Activated CD4-positive, alpha-beta T cell treated with anti-CD3 and anti-CD28 coated beads, Interleukin-2, Interleukin-6, amounts not matched to agents 100 ng/mL and 50 ng/mL, durations not matched to agents 16 hours and 8 hours (primary cell): ENCODE results near the gene CEBPZ.
A peak's percentile ranks its signal among the peaks of the same experiment; 100 is the strongest.

Experiments
- DNase-seq: peaks from one replicate; pipeline ENCODE4 v3.0.0-alpha.2; 2020

Gene CEBPZ

DNA sequence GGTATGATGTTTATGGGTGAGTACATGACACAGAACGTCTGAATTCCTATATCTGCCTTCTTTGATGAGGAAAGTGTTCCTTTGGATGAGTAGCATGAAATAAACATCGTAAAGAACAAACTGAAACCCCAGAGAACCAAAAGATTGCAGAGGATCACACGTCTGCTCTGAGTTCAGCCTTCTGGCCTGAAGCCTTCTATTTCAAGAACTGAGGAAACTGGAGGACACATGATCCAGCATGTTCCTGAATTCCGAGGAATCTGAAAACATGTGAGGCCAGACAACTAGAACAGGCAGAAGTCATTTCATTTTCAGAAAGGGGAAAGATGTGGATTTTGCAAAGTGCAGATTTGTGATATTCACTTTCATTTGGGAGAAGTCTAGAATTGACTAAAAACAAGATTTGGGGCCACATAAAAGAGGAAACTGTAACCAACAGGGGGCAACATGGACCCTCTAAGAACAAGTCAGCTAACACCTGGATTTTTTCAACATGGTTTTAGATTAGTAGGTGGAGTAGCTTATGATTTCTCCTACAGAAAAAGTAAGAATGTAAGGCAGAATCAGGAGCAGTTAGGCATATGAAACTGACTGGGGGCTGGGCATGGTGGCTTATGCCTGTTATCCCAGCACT lies 51.3 kb downstream of the CEBPZ start:
- DNase-seq = no peak

DNA sequence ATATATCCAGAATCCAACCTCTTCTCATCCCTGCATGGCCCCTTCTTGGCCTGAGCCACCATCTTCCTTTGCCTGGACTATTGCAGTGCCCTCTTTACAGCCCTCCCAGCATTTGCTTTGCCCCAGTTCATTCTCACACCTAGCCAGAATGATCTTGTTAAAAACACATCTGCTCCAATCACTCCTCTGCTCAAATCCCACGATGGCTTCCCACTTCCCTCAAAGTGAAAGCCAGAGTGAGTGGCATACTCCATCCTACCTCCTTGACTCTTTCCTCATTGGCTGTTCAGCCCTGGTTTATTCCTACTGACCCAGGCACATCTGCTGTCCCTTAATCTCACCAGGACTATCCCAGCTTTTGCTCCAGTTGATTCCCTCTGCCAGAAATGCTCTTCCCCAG lies 57.7 kb downstream of the CEBPZ start:
- no peak for DNase-seq

DNA sequence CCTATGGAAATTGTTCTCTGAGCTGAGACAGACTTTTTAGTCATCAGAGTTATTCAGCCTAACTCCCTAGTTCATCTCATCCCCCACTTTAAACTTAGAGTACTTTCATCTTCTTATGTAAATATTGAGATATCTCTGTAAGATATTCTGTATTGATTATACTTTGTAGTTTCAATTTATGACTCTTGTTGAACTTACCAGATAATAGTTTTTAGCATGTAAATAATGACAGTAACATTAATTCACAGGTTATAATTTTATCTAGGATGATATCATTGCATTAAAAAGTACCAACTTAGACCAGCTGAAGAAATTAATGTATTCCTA lies 59.8 kb downstream of the CEBPZ start:
- DNase-seq = no peak

DNA sequence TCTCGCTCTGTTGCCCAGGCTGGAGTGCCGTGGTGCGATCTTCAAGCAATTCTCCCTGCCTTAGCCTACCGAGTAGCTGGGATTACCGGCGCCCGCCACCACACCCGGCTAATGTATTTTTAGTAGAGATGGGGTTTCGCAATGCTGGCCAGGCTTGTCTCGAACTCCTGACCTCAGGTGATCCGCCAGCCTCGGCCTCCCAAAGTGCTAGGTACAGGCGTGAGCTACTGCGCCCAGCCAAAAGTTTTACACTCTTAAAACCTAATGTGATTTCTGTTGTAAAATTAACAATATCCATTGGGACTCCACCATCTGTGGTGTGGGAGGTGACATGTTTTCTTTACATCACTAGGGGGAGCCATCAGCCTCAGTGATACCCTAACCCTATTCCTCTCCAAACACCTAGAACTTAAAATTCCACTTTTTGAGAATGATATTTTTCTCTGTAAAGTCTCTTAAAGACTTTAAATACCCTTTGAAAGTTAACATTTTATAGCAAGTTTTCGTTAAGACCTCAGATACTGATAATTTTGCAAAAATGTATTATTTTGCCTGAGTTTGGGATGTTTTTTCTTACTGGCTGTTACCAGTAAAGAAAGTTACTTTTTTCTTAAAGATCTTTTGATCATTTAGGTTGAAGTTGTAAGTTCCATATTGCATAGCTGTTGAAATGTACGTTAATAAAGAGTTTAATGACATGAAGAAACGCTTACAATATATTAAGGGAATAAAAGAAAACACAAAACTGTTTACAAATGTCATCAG lies 63.0 kb downstream of the CEBPZ start:
- peak; percentile 56 for DNase-seq

DNA sequence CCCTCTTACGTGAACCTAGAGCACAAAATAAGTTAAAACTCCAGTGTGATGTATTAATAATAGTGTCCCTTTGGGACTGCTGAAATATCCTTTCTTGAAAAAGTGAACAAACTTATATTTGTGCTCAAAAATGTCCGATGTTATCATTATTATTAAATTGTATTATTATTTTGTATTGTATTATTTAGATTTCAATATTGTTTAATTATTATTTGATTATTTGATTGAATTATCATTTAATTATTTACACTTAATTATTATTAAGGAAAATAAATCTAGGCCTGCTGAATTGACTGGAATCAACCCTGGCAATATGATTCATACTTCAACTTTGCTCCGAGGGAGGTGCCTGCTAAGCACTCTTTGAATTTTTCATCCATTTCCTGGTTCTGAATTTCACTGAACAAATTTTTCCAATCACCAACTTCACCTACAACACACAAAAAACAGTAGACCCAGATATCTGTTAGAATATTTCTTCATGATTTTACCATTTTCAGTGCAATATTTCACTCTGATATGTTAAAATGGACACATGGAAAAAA lies 63.7 kb downstream of the CEBPZ start:
- no peak for DNase-seq

DNA sequence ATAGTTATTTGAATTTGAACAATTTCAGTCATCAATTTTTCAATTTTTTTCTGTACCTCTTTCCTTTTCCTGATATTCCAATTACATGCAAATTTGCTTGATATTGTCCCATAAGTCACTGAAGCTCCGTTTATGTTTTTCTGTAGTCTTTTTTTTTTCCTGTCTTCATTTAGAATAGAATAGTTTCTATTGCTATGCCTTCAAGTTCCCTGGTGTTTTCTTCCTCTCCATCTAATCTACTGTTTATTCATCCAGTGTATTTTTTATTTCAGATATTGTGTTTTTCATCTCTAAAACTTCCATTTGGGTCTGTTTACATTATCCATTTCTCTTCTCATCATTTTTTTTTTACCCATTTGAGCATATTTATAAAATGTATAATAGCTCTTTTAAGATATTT lies 66.6 kb downstream of the CEBPZ start:
- no peak for DNase-seq

DNA sequence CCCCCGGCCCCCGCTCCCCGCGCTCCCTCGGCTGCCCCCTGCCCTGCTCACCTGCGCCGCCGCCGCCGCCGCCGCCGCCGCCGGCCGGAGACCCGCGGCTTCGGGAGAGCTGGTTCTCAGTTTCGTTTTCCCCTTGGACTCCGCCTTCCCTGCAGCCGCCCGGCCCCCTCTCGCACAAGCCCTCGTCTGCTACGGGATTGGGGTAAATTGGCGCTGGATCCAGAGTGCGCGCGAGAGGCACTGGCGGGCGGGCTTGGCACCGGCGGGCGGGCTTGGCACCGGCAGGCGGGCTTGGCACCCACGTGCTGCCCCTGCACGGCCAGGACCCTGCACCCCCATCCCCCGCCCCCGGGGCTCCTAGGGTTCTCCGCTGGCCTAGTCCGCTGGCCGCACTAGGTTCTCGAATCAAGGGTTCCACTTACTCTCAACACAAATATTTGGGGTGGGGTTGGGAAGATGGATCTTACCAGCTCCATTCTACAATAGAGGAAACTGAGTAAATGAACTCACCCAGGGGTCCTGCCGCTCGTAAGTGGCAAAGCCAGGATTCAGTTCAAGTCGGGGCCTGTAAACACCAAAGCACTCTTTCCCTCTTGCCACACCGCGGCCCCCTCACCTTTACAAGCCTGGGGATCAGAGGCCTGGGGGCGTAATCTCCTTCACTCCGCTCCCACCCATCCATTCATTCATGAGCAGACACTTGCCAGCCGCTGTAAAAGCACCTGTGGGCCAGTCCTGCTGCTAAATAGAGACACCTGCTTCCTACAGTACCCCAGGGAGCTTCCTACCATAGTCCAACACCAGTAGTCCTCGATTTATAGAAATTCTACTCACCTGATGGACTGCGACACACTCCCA lies 74.3 kb downstream of the CEBPZ start, which contains the start of gene EIF2AK2:
EIF2AK2 (minus strand) TSS at position 124 of the 858 bp plus-strand sequence. CDS start 9,174 bp downstream, outside the sequence.
- DNase-seq = peak; percentile 90

DNA sequence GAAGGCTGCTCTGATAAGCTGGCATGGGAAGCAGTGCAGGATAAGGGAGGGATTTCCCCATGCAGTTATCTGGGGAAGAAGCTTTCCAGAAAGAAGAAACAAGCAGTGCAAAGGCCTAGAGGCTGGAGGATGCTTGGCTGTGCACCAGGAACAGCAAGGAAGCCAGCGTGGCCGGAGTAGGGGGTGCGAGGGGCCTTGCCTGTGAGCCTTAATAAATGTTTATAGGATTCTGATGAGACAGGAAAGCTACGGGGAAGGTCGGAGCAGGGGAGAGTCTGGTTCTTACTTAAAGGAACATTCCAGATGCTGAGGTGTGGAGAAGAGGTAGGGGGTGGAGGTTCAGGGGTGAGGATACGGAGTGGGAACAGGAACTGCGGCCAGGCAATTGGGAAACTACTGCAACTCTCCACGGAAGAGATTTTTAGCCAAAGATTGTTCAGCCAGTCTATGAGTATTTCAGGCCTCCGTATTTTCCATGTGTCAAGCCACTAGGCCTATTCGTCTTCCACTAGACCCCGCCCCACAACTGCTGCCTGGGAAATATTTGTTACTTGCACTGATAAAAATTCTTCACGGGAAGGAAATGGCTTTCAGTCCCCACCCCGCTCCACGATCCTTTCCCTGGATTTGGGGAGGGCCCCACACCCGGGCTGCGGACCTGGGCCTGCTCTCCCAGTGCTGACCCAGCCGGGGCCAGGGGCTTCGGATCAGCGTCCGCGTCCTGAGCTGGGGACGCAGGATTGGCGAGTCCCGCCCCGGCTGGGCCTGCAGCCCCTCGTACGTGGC lies 75.1 kb downstream of the CEBPZ start:
- peak; percentile 31 for DNase-seq

DNA sequence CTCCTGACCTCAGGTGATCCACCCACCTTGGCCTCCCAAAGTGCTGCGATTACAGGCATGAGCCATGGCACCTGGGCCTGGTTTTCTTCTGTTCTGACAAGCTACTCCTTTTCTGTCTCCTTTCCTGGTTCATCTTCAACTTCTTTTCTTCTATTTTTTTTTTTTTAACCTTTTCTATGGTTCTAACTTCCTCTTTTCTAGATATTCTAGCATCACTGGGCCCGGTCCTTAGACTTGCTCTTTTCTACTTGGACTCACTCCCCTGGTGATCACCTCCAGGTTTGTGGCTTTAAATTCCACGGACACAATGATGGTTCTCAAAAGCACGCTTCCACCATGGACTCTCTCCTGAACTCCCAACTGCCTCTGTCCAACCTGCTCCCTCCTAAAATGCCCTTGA lies 76.6 kb downstream of the CEBPZ start:
- no peak for DNase-seq

DNA sequence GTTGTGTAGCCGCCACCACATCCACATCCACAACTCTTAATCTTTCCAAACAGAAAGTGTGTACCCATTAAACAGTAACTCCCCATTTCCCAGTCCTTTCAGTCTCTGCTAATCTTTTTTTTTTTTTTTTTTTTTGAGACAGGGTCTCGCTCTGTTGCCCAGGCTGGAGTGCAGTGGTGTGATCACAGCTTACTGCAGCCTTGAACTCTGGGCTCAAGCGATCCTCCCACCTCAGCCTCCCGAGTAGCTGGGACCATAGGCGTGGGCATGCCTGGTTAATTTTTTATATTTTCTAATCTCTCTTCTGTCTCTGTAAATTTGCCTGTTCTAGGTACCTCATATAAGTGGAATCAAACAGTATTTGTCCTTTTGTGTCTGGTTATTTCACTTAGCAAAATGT lies 78.2 kb downstream of the CEBPZ start:
- no peak for DNase-seq
